Tibial nerve (tissue), 4 donors: ENCODE results near the gene PPM1H. TPM values are rescaled to one million over a fixed set of nuclear protein-coding genes. Genes with fewer than 3 reads are reported as not detected.

ENCODE experiments used
- DNase-seq, 2 donors: peaks; one replicate each; pipeline ENCODE4 v3.0.0-alpha.2; 2019; ENCODE audit warnings: low spot score in 2 of 2
- H3K27ac ChIP-seq, 4 donors: fragments of 200-600 bp; sonication (generic) in 3 of 4; one replicate each; pipeline ENCODE4 v1.5.1; 2017 to 2019; ENCODE audit warnings: mild to moderate bottlenecking in 1 of 4
- H3K27me3 ChIP-seq, 2 donors: fragments of 200-600 bp; sonication (generic) in 1 of 2; one replicate each; pipeline versions ENCODE4 v1.5.1 to v1.6.0; 2017 to 2019
- H3K36me3 ChIP-seq, 3 donors: fragments of 200-600 bp; sonication (generic); one replicate each; pipeline ENCODE4 v1.5.1; 2018 to 2019
- H3K4me1 ChIP-seq, 4 donors: fragments of 200-600 bp; sonication (generic) in 3 of 4; one replicate each; pipeline ENCODE4 v1.5.1; 2017 to 2019
- H3K4me3 ChIP-seq, 4 donors: fragments of 200-600 bp; sonication (generic) in 3 of 4; one replicate each; pipeline ENCODE4 v1.5.1; 2017 to 2019; ENCODE audit warnings: mild to moderate bottlenecking in 1 of 4, moderate library complexity in 1 of 4
- H3K9me3 ChIP-seq, 4 donors: fragments of 200-600 bp; sonication (generic) in 3 of 4; one replicate each; pipeline ENCODE4 v1.5.1; 2017 to 2019
- CTCF ChIP-seq, 5 experiments: fragments of 200-600 bp in 3 of 5; fragments of 450-650 bp in 2 of 5; sonication (generic) in 3 of 5; IDR thresholded peaks; one replicate each; pipeline ENCODE4 v1.5.1; 2016 to 2019; ENCODE audit warnings: antibody characterized with exemption in 5 of 5, mild to moderate bottlenecking in 3 of 5, moderate library complexity in 2 of 5
- EP300 ChIP-seq, 2 donors: sonication (generic); formaldehyde crosslinking; IDR thresholded peaks; one replicate each; pipeline ENCODE4 v1.6.1; 2017; ENCODE audit warnings: antibody characterized with exemption in 2 of 2, mild to moderate bottlenecking in 1 of 2
- POLR2A ChIP-seq, 2 donors: fragments of 450-650 bp; IDR thresholded peaks; one replicate each; pipeline ENCODE4 v1.6.1; 2017; ENCODE audit warnings: antibody characterized with exemption in 2 of 2, mild to moderate bottlenecking in 2 of 2, moderate library complexity in 2 of 2
- WGBS, 2 donors: methylation state at CpG; one replicate each; pipeline ENCODE4 v1.1.5; 2018; 5-methylcytosine and 5-hydroxymethylcytosine counted together
- total RNA-seq, 4 donors: library from RNA; depleted of rRNA; stranded (reverse); fragments of >200 nt; gene quantifications; one replicate each; pipeline ENCODE4 v1.1.0, GENCODE V29; 2016

PPM1H gene
- total RNA-seq, 4 donors from 2014 or later = 0.78 to 2.6 (median 1.3) TPM

GRCh38 chr12:62604373-62604772, 330.6 kb downstream of the PPM1H start:
- H3K27ac ChIP-seq = peak overlapping the region in 3 of 4 donors; percentile 99
- H3K36me3 ChIP-seq = no peaks in the 10 kb centered on the region
- H3K9me3 ChIP-seq = no peaks in the 10 kb centered on the region
- TF ChIP-seq POLR2A (IDR thresholded peaks at IDR 0.05) (no peak), CTCF (IDR thresholded peaks at IDR 0.05) (no peak), EP300 (IDR thresholded peaks at IDR 0.05) (no peak)
- H3K4me3 ChIP-seq = peak overlapping the region; percentile 75 to 95 (median 82)
- peaks cover 0 to 53% (median 15%) of the 10 kb centered on the region in 4 donors for H3K4me1 ChIP-seq
- DNase-seq = no peak
- WGBS, 2 donors = 6 to 19% methylated on average over 1 of the region's 1 CpG
- no peaks in the 10 kb centered on the region for H3K27me3 ChIP-seq

GRCh38 chr12:62603811-62604098, 331.2 kb downstream of the PPM1H start:
- Histone ChIP-seq H3K27me3 (no peaks in the 10 kb centered on the region), H3K36me3 (no peaks in the 10 kb centered on the region), H3K4me1 (peaks cover 0 to 48% (median 15%) of the 10 kb centered on the region in 4 donors), H3K27ac (peak overlapping the region; percentile 98 to 99 (median 99)), H3K9me3 (no peaks in the 10 kb centered on the region), H3K4me3 (peak overlapping the region; percentile 75 to 95 (median 82))
- no peak for DNase-seq
- WGBS, 2 donors = 0% methylated on average over 14 of the region's 14 CpGs
- no peak for TF ChIP-seq EP300 (IDR thresholded peaks at IDR 0.05)
- TF ChIP-seq POLR2A (IDR thresholded peaks at IDR 0.05) = no peak
- no peak for TF ChIP-seq CTCF (IDR thresholded peaks at IDR 0.05)

- Histone ChIP-seq H3K27me3 (no peaks in the 10 kb centered on the region), H3K9me3 (no peaks in the 10 kb centered on the region), H3K36me3 (no peaks in the 10 kb centered on the region), H3K4me1 (peaks cover 0 to 42% (median 15%) of the 10 kb centered on the region in 4 donors), H3K4me3 (peak overlapping the region; percentile 75 to 95 (median 82)), H3K27ac (peak overlapping the region; percentile 98 to 99 (median 99))
- DNase-seq = peak; percentile 64 to 66
- TF ChIP-seq POLR2A (IDR thresholded peaks at IDR 0.05) = peak; percentile 61 to 64
- TF ChIP-seq CTCF (IDR thresholded peaks at IDR 0.05) = peak; percentile 34 to 92 (median 72)
- TF ChIP-seq EP300 (IDR thresholded peaks at IDR 0.05) = peak in 1 of 2 donors; percentile 85
- 0% methylated on average over 55 to 83 of the region's 94 CpGs for WGBS, 2 donors
Measured at GRCh38 chr12:62603061-62603810, 331.7 kb downstream of the PPM1H start.

GRCh38 chr12:62602255-62603060, 332.5 kb downstream of the PPM1H start:
- H3K36me3 ChIP-seq = no peaks in the 10 kb centered on the region
- H3K4me3 ChIP-seq = peak overlapping the region; percentile 75 to 95 (median 82)
- WGBS, 2 donors = 0% methylated on average over 49 to 63 of the region's 66 CpGs
- H3K4me1 ChIP-seq = peaks cover 0 to 40% (median 15%) of the 10 kb centered on the region in 4 donors
- TF ChIP-seq EP300 (IDR thresholded peaks at IDR 0.05) (peak; percentile 27 to 95), POLR2A (IDR thresholded peaks at IDR 0.05) (peak in 1 of 2 donors; percentile 11), CTCF (IDR thresholded peaks at IDR 0.05) (no peak)
- no peaks in the 10 kb centered on the region for H3K27me3 ChIP-seq
- H3K9me3 ChIP-seq = no peaks in the 10 kb centered on the region
- peak overlapping the region; percentile 98 to 99 (median 99) for H3K27ac ChIP-seq
- DNase-seq = peak; percentile 84

- H3K4me3 ChIP-seq = peak overlapping the region; percentile 75 to 95 (median 82)
- 16 to 19% methylated on average over 2 of the region's 2 CpGs for WGBS, 2 donors
- no peaks in the 10 kb centered on the region for H3K9me3 ChIP-seq
- peak overlapping the region; percentile 98 to 99 (median 99) for H3K27ac ChIP-seq
- TF ChIP-seq POLR2A (IDR thresholded peaks at IDR 0.05) (no peak), CTCF (IDR thresholded peaks at IDR 0.05) (no peak), EP300 (IDR thresholded peaks at IDR 0.05) (no peak)
- no peaks in the 10 kb centered on the region for H3K36me3 ChIP-seq
- no peak for DNase-seq
- peaks cover 0 to 33% (median 15%) of the 10 kb centered on the region in 4 donors for H3K4me1 ChIP-seq
- no peaks in the 10 kb centered on the region for H3K27me3 ChIP-seq
Measured at GRCh38 chr12:62601765-62602164, 333.2 kb downstream of the PPM1H start.
